NCI-H345 treated with DMSO at 0.1 percent for 48 hours (cell line): Measurements from ENCODE around the gene MBD4.
A peak's percentile ranks its signal among the peaks of the same experiment; 100 is the strongest.
"Not testable (repeated sequence)": the region's sequence is repeated elsewhere in the genome, so short reads cannot be mapped to it uniquely, and the experiment has no call there.

Source experiments
- DNase-seq: peaks from one replicate; lab custom pipeline; 2025; ENCODE audit not compliant: unreplicated experiment; lab: John Stamatoyannopoulos, UW

Gene MBD4

GRCh38 chr3:129412542-129413198 lies 27.1 kb downstream of the MBD4 start:
- no peak for DNase-seq

- no peak for DNase-seq
These were observed 28.8 kb downstream of the MBD4 start for GRCh38 chr3:129410971-129411370.

- DNase-seq: no peak
These were observed 30.2 kb downstream of the MBD4 start for GRCh38 chr3:129409541-129409940.

- no peak for DNase-seq
These were observed 35.1 kb downstream of the MBD4 start for GRCh38 chr3:129404610-129405009.

- no peak for DNase-seq
These were observed 35.6 kb downstream of the MBD4 start for GRCh38 chr3:129404130-129404529.

GRCh38 chr3:129403450-129403849 lies 36.3 kb downstream of the MBD4 start:
- no peak for DNase-seq

- DNase-seq: no peak
These were observed 37.1 kb downstream of the MBD4 start for GRCh38 chr3:129402616-129403015.

- no peak for DNase-seq
These were observed 37.5 kb downstream of the MBD4 start for GRCh38 chr3:129402210-129402609.

- no peak for DNase-seq
These were observed 39.8 kb downstream of the MBD4 start for GRCh38 chr3:129399895-129400357.

- peak; percentile 87 for DNase-seq
These were observed 40.4 kb downstream of the MBD4 start for GRCh38 chr3:129399145-129399894.

GRCh38 chr3:129398803-129399144 lies 41.0 kb downstream of the MBD4 start:
- DNase-seq: no peak

GRCh38 chr3:129393760-129394564 lies 45.8 kb downstream of the MBD4 start:
- not testable (repeated sequence) for DNase-seq

GRCh38 chr3:129393271-129393670 lies 46.5 kb downstream of the MBD4 start:
- DNase-seq: no peak

- not testable (repeated sequence) for DNase-seq
These were observed 47.5 kb downstream of the MBD4 start for GRCh38 chr3:129392106-129392887.

- not testable (repeated sequence) for DNase-seq
These were observed 48.2 kb downstream of the MBD4 start for GRCh38 chr3:129391583-129391982.

GRCh38 chr3:129389572-129389937 lies 50.2 kb downstream of the MBD4 start:
- no peak for DNase-seq

GRCh38 chr3:129388791-129389571 lies 50.8 kb downstream of the MBD4 start:
- DNase-seq: not testable (repeated sequence)

GRCh38 chr3:129387487-129387886 lies 52.3 kb downstream of the MBD4 start:
- no peak for DNase-seq

GRCh38 chr3:129386984-129387383 lies 52.8 kb downstream of the MBD4 start:
- no peak for DNase-seq

- not testable (repeated sequence) for DNase-seq
These were observed 54.2 kb downstream of the MBD4 start for GRCh38 chr3:129385507-129385906.
